NCI-H226 (cell line): ENCODE data around the gene MPC1.
A peak's percentile ranks its signal among the peaks of the same experiment; 100 is the strongest.
"Not testable (repeated sequence)": the region's sequence is repeated elsewhere in the genome, so short reads cannot be mapped to it uniquely, and the experiment has no call there.

Experiments
- DNase-seq: peaks from one replicate; pipeline ENCODE4 v3.0.0-alpha.2; 2015

The MPC1 gene

GRCh38 chr6:166379103-166379586 is 3.6 kb downstream of the MPC1 start:
- DNase-seq = no peak

- no peak for DNase-seq
Measured at GRCh38 chr6:166377721-166378120, 5.0 kb downstream of the MPC1 start.

GRCh38 chr6:166375013-166375412 is 7.7 kb downstream of the MPC1 start:
- DNase-seq = no peak

GRCh38 chr6:166370489-166370888 is 12.3 kb downstream of the MPC1 start:
- no peak for DNase-seq

GRCh38 chr6:166369782-166370181 is 13.0 kb downstream of the MPC1 start:
- no peak for DNase-seq

- DNase-seq = no peak
Measured at GRCh38 chr6:166366921-166367320, 15.8 kb downstream of the MPC1 start.

- DNase-seq = peak; percentile 19
Measured at GRCh38 chr6:166365806-166366205, 16.9 kb downstream of the MPC1 start.

GRCh38 chr6:166365221-166365620 is 17.5 kb downstream of the MPC1 start:
- DNase-seq = no peak

GRCh38 chr6:166364456-166364855 is 18.3 kb downstream of the MPC1 start:
- DNase-seq = no peak

- not testable (repeated sequence) for DNase-seq
Measured at GRCh38 chr6:166362427-166362826, 20.3 kb downstream of the MPC1 start.

- peak; percentile 22 for DNase-seq
Measured at GRCh38 chr6:166361077-166361429, 21.7 kb downstream of the MPC1 start.

GRCh38 chr6:166360243-166361076 is 22.3 kb downstream of the MPC1 start:
- peak; percentile 33 for DNase-seq

GRCh38 chr6:166355552-166355951 is 27.2 kb downstream of the MPC1 start:
- DNase-seq = no peak

- no peak for DNase-seq
Measured at GRCh38 chr6:166354965-166355364, 27.8 kb downstream of the MPC1 start.

GRCh38 chr6:166354143-166354542 is 28.6 kb downstream of the MPC1 start:
- no peak for DNase-seq

GRCh38 chr6:166353507-166353906 is 29.2 kb downstream of the MPC1 start:
- no peak for DNase-seq

- no peak for DNase-seq
Measured at GRCh38 chr6:166352923-166353322, 29.8 kb downstream of the MPC1 start.

GRCh38 chr6:166351715-166352285 is 30.9 kb downstream of the MPC1 start:
- DNase-seq = no peak

GRCh38 chr6:166348305-166348949 is 34.3 kb downstream of the MPC1 start:
- DNase-seq = no peak

GRCh38 chr6:166346965-166347364 is 35.8 kb downstream of the MPC1 start:
- no peak for DNase-seq

GRCh38 chr6:166346449-166346848 is 36.3 kb downstream of the MPC1 start:
- DNase-seq = no peak

GRCh38 chr6:166345672-166346071 is 37.1 kb downstream of the MPC1 start:
- DNase-seq = not testable (repeated sequence)

- DNase-seq = not testable (repeated sequence)
Measured at GRCh38 chr6:166344921-166345320, 37.8 kb downstream of the MPC1 start.

GRCh38 chr6:166344240-166344639 is 38.5 kb downstream of the MPC1 start:
- DNase-seq = no peak
